ENCODE data around the gene TSTD2.
"Not testable (repeated sequence)": the region's sequence is repeated elsewhere in the genome, so short reads cannot be mapped to it uniquely, and the experiment has no call there.

TSTD2 gene

DNA sequence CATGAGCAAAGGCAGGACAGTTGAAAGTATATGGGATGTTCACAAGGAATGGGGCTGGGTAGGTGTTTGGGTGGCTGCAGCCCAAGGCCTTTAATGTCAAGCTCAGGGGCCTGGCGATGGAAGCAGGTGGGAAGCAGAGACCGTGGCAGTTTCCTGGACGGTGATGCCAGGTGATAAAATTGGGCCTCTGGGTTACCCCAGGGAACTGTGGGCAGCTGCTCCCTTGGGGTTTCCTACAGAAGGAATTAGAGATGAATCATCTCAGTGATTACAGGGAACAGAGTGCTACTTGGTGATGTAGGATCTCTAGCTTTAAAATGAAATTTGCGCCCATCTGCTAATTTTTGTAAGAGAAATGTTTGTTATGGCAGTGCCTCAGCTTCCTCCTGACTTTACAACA lies 39.2 kb downstream of the TSTD2 start:
- CTCF ChIA-PET, result interaction anchor here (0.7 to 1.9 kb wide), 3 partner anchors 125 to 737 kb away, joined by 4 read pairs; no protein-coding TSS in a partner anchor
- H3K4me3 Mint-ChIP-seq, result no peak overlapping the region
- no peaks in the 10 kb centered on the region for H3K36me3 Mint-ChIP-seq

DNA sequence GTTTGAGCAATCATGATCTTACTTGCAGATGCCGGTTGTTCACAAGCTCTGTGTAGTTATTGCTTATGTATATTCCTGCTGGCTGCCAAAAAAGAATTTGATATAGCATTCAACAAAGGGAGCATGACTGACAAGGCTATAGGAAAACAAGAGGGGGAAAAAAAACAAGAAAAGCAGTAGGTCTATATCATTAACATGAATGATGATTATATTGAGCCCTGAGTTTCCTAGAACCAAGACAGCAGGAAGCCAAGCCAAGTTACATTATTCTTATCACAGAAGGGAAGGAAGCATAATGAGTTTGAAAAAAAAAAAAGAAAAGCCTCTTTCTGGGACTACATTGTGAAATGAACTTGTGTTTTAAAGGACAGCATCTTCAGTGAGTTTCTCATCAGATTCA lies 41.0 kb downstream of the TSTD2 start:
- Mint-ChIP-seq H3K4me1 (no peaks in the 10 kb centered on the region), H3K36me3 (no peaks in the 10 kb centered on the region), H3K9me3 (no peaks in the 10 kb centered on the region), H3K27ac (no peak overlapping the region), H3K4me3 (no peak overlapping the region), H3K27me3 (no peaks in the 10 kb centered on the region)
- no peak for DNase-seq
- CTCF ChIA-PET, result no interaction called here

More for the DNA sequence above, 39.2 kb downstream of the TSTD2 start:
- H3K27me3 Mint-ChIP-seq, result no peaks in the 10 kb centered on the region
- peaks cover 8% of the 10 kb centered on the region for H3K4me1 Mint-ChIP-seq
- no peak for DNase-seq
- no peak overlapping the region for H3K27ac Mint-ChIP-seq
- H3K9me3 Mint-ChIP-seq, result no peaks in the 10 kb centered on the region

DNA sequence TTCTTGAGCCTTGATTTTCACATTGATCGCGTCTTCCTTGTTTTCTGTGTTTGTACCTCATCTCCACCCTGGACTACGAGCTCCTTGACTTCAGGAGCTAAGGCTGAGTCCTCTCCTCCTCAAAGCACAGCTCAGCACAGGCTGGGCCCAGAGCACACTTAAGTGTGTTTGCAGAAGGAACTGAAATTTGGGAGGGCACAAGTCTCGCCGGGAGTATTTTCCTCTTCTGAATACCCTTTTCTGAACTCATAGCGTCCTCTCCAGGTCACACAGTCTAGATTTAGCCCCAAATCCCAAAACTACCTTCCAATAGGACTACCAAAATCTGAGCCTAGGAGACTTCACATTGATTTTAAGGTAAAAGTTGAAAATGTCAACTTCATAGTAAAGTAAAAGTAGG lies 41.6 kb downstream of the TSTD2 start:
- DNase-seq, result no peak
- H3K9me3 Mint-ChIP-seq, result peaks cover 3% of the 10 kb centered on the region
- no peaks in the 10 kb centered on the region for H3K27me3 Mint-ChIP-seq
- CTCF ChIA-PET, result no interaction called here
- no peak overlapping the region for H3K27ac Mint-ChIP-seq
- no peaks in the 10 kb centered on the region for H3K4me1 Mint-ChIP-seq
- no peak overlapping the region for H3K4me3 Mint-ChIP-seq
- no peaks in the 10 kb centered on the region for H3K36me3 Mint-ChIP-seq

DNA sequence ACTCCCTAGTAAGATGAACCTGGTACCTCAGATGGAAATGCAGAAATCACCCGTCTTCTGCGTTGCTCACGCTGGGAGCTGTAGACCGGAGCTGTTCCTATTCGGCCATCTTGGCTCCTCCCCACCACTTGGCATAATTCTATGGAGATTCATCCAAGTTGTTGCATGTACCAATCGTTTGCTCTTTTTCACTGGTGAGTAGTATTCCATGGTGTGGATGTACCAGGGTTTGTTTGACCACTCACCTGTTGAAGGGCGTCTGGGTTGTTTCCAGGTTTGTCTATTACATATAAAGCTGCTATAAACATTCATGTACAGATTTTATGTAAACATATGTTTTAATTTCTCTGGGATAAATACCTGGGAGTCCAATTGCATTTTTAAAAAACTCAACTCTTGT lies 46.3 kb downstream of the TSTD2 start:
- H3K4me1 Mint-ChIP-seq, DNase-seq, H3K27ac Mint-ChIP-seq, H3K36me3 Mint-ChIP-seq, H3K4me3 Mint-ChIP-seq, H3K9me3 Mint-ChIP-seq, H3K27me3 Mint-ChIP-seq: not testable (repeated sequence)
- CTCF ChIA-PET, result interaction anchor here (1.2 kb wide), 1 partner anchor 11 kb away, joined by 4 read pairs; no protein-coding TSS in a partner anchor

DNA sequence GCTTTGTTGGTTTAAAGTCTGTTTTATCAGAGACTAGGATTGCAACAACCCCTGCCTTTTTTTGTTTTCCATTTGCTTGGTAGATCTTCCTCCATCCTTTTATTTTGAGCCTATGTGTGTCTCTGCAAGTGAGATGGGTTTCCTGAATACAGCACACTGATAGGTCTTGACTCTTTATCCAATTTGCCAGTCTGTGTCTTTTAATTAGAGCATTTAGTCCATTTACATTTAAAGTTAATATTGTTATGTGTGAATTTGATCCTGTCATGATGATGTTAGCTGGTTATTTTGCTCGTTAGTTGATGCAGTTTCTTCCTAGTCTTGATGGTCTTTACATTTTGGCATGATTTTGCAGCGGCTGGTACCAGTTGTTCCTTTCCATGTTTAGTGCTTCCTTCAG lies 48.4 kb downstream of the TSTD2 start:
- H3K36me3 Mint-ChIP-seq, H3K27me3 Mint-ChIP-seq, H3K9me3 Mint-ChIP-seq, H3K4me3 Mint-ChIP-seq, H3K4me1 Mint-ChIP-seq, CTCF ChIA-PET, H3K27ac Mint-ChIP-seq, DNase-seq: not testable (repeated sequence)

DNA sequence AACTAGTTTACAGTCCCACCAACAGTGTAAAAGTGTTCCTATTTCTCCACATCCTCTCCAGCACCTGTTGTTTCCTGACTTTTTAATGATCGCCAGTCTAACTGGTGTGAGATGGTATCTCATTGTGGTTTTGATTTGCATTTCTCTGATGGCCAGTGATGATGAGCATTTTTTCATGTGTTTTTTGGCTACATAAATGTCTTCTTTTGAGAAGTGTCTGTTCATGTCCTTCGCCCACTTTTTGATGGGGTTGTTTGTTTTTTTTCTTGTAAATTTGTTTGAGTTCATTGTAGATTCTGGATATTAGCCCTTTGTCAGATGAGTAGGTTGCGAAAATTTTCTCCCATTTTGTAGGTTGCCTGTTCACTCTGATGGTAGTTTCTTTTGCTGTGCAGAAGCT lies 51.6 kb downstream of the TSTD2 start:
- H3K4me3 Mint-ChIP-seq, H3K4me1 Mint-ChIP-seq, H3K36me3 Mint-ChIP-seq, DNase-seq, CTCF ChIA-PET, H3K27ac Mint-ChIP-seq, H3K9me3 Mint-ChIP-seq, H3K27me3 Mint-ChIP-seq: not testable (repeated sequence)

DNA sequence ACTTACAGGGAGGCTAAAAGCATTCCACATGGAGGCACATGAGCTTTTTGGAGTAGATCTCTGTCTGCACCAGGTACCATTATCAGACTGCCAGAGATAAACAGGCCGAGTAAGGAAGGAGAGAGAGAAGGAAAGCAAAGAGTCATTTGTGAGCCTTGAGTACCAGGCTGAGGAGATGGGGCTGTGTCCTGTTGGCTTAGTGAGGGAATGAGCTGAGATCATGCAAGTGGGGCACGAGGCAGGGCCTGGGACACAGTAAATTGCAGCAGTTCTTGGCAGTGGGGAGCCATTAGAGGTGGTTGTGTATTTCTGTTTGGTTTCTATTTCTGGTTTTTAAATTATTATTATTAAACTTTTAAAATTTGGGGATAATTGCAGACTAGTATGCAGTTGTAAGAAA lies 53.3 kb downstream of the TSTD2 start:
- Mint-ChIP-seq H3K27ac (no peak overlapping the region), H3K4me3 (no peak overlapping the region), H3K4me1 (peaks cover 10% of the 10 kb centered on the region), H3K36me3 (no peaks in the 10 kb centered on the region), H3K27me3 (no peaks in the 10 kb centered on the region), H3K9me3 (no peaks in the 10 kb centered on the region)
- CTCF ChIA-PET, result interaction anchor here (0.6 kb wide), 1 partner anchor 17 kb away, joined by 3 read pairs; no protein-coding TSS in a partner anchor
- no peak for DNase-seq

DNA sequence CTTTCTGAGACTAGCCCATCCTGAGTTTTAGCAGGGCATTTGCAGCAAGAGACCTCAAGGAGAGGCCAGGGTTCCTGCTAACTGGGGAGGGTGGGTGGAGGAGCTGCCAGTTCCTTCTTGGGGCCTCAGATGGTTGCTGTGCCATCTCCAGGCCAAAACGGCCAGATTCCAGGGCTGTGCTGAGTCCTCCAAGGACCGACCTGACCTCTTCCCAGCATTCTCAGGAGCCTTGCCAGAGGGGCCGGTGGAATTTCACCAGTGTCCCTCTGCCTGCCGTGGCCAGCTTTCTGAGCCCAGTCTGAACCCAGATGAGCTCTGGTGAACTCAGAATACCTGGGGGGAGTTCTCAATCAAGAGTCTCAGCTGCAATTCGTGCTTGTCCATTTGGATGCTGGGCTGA lies 54.3 kb downstream of the TSTD2 start:
- Mint-ChIP-seq H3K4me1 (peaks cover 15% of the 10 kb centered on the region), H3K27me3 (no peaks in the 10 kb centered on the region), H3K36me3 (no peaks in the 10 kb centered on the region), H3K27ac (no peak overlapping the region), H3K9me3 (no peaks in the 10 kb centered on the region), H3K4me3 (no peak overlapping the region)
- DNase-seq, result no peak
- CTCF ChIA-PET, result no interaction called here

DNA sequence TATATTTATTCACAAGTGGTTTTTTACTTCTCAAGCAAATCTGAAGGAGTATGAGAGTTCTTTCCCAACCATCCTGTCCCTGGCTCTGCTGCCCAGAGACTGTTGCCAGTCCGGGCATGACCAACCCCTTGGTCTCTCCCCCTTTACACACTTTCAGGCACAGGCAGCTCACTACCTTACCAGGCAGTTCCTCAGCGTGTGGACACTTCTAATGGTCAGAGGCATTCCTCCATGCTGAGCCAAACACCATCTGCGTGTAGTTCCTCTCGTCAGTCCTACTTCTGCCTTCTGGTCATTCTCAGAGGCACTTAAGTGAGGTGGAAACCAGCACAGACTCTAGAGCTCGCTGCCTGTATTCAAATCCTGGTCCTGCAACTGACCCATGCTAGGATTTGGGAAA lies 56.1 kb downstream of the TSTD2 start:
- CTCF ChIA-PET, result interaction anchor here (1.3 kb wide), 1 partner anchor 22 kb away, joined by 4 read pairs; no protein-coding TSS in a partner anchor
- peaks cover 17% of the 10 kb centered on the region for H3K4me1 Mint-ChIP-seq
- H3K27ac Mint-ChIP-seq, result no peak overlapping the region
- H3K4me3 Mint-ChIP-seq, result no peak overlapping the region
- no peaks in the 10 kb centered on the region for H3K36me3 Mint-ChIP-seq
- H3K27me3 Mint-ChIP-seq, result peaks cover 2% of the 10 kb centered on the region
- no peak for DNase-seq
- H3K9me3 Mint-ChIP-seq, result no peaks in the 10 kb centered on the region

DNA sequence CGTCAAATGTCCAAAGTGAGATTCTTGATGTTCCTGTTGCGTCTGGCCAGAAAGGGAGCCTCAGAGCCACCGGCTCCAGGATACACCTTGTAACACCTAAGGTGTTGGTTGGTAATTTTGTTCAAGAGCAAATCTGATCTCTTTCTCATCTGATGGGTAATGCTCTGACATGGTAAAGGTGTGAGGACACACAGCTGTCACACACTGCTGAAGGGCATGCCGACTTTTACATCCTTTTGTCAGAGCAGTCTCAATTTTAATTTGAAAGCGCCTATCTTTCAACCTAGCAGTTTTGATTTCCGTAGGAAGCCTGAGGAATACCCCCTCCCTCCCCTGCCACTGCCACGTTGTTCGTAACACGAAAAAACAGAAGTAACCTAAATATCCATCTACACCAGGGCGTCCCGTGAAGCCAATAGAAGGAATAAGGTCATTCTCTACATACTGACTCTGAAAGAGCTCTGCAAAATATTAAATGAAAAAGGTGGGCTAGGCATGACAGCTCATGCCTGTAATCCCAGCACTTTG lies 57.4 kb downstream of the TSTD2 start:
- Mint-ChIP-seq H3K27ac (peak overlapping the region; percentile 19), H3K9me3 (no peaks in the 10 kb centered on the region), H3K27me3 (peaks cover 7% of the 10 kb centered on the region), H3K36me3 (no peaks in the 10 kb centered on the region), H3K4me1 (peaks cover 17% of the 10 kb centered on the region), H3K4me3 (peak overlapping the region; percentile 64)
- DNase-seq, result no peak
- CTCF ChIA-PET, result interaction anchor here (1.0 to 1.8 kb wide), 3 partner anchors 23 to 163 kb away, joined by 3 to 12 read pairs (median 5); no protein-coding TSS in a partner anchor

DNA sequence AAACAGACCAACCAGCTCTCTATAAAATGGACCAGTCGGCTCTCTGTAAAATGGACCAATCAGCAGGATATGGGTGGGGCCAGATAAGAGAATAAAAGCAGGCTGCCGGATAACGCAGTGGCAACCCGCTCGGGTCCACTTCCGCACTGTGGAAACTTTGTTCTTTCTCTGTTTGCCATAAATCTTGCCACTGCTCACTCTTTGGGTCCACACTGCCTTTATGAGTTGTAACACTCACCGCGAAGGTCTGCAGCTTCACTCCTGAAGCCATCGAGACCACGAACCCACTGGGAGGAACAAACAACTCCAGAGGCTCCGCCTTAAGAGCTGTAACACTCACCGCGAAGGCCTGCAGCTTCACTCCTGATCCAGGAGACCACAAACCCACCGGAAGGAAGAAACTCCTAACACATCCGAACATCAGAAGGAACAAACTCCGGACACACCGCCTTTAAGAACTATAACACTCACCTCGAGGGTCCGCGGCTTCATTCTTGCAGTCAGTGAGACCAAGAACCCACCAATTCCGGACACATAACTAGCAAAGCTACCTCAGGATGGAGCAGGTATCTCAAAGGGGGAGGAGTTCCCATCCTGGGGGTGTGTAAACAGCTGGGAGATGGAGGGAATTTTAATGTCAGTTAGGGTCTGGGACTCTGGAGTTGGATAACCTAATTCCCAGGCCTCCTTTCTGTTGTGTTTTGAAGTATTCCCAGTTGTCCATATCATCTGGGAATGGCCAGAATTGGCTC lies 58.1 kb downstream of the TSTD2 start:
- Mint-ChIP-seq H3K27me3 (peaks cover 11% of the 10 kb centered on the region), H3K27ac (peak overlapping the region; percentile 75), H3K4me3 (peak overlapping the region; percentile 64), H3K4me1 (peaks cover 17% of the 10 kb centered on the region)
- H3K9me3 Mint-ChIP-seq, H3K36me3 Mint-ChIP-seq: not testable (repeated sequence)
- CTCF ChIA-PET, result interaction anchor here (1.0 to 1.8 kb wide), 3 partner anchors 24 to 188 kb away, joined by 3 to 12 read pairs (median 4); no protein-coding TSS in a partner anchor
- DNase-seq, result peak; percentile 62

DNA sequence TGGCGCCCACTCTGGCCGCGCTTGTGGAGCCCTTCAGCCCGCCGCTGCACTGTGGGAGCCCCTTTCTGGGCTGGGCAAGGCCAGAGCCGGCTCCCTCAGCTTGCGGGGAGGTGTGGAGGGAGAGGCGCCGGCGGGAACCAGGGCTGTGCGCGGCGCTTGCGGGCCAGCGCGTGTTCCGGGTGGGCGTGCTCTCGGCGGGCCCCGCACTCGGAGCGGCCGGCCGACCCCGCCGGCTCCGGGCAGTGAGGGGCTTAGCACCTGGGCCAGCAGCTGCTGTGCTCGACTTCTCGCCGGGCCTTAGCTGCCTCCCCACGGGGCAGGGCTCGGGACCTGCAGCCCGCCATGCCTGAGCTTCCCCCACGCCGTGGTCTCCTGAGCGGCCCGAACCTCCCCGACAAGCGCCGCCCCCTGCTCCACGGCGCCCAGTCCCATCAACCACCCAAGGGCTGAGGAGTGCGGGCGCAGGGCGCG lies 59.0 kb downstream of the TSTD2 start:
- H3K27ac Mint-ChIP-seq, H3K4me3 Mint-ChIP-seq, DNase-seq, H3K36me3 Mint-ChIP-seq, H3K9me3 Mint-ChIP-seq: not testable (repeated sequence)
- CTCF ChIA-PET, result interaction anchor here (1.5 to 1.8 kb wide), 2 partner anchors 25 to 187 kb away, joined by 4 to 12 read pairs; no protein-coding TSS in a partner anchor
- Mint-ChIP-seq H3K27me3 (peaks cover 12% of the 10 kb centered on the region), H3K4me1 (peaks cover 17% of the 10 kb centered on the region)

DNA sequence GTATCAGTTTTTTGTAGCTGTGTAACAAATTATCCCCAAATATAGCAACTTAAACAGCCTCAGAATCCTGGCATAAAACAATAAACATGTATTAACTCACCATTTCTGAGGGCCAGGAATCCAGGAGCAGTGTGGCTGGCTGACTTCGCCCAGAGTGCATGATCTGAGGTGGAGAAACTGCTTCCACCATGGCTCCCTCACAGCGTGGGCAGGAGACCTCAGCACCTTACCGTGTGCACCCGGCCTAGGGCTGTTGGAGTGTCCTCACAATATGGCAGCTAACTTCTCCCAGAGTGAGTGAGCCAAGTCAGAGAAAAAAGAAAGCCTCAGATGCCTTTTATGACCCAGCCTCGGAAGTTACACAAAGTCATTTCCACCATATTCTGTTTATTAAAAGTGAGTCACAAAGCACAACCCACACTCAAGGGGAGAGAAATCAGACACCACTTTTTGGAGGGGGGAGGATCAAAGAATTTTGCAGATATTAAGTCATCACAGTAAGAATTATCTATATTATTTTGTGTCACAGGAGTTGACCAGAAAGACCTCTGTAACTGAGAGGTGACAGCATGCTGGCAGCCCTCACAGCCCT lies 59.6 kb downstream of the TSTD2 start:
- no peaks in the 10 kb centered on the region for H3K36me3 Mint-ChIP-seq
- no peak overlapping the region for H3K27ac Mint-ChIP-seq
- H3K4me3 Mint-ChIP-seq, result no peak overlapping the region
- no peaks in the 10 kb centered on the region for H3K9me3 Mint-ChIP-seq
- CTCF ChIA-PET, result interaction anchor here (1.5 to 1.8 kb wide), 2 partner anchors 25 kb away, joined by 3 to 12 read pairs; no protein-coding TSS in a partner anchor
- DNase-seq, result no peak
- peaks cover 12% of the 10 kb centered on the region for H3K27me3 Mint-ChIP-seq
- H3K4me1 Mint-ChIP-seq, result peaks cover 17% of the 10 kb centered on the region

DNA sequence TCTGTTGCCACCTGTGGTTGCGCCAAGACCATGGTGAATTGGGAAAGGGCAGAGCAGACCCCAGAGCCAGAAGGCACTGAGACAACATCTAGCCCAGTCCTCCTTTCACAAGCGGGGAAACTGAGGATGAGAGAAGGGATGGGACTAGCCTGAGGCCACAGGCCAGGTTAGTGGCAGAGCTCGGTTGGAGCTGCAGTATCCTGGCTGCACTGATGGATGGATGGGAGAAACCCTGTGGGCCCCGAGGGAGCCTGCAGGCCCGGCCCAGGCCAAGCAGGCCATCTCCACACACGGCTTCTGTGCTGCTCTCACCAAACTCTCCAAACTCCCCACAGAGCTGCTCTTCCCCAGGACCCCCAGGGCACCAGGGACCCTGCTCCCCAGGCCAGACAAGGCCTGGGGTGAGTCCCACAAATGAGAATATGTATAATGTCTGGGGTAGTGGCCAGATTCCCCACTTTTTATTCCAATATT lies 60.2 kb downstream of the TSTD2 start:
- peaks cover 17% of the 10 kb centered on the region for H3K4me1 Mint-ChIP-seq
- H3K27me3 Mint-ChIP-seq, result peaks cover 17% of the 10 kb centered on the region
- H3K9me3 Mint-ChIP-seq, result no peaks in the 10 kb centered on the region
- DNase-seq, result no peak
- CTCF ChIA-PET, result interaction anchor here (1.5 kb wide), 1 partner anchor 26 kb away, joined by 3 read pairs; no protein-coding TSS in a partner anchor
- H3K27ac Mint-ChIP-seq, result no peak overlapping the region
- no peak overlapping the region for H3K4me3 Mint-ChIP-seq
- H3K36me3 Mint-ChIP-seq, result no peaks in the 10 kb centered on the region

Measured in activated naive CD4-positive, alpha-beta T cell treated with anti-CD3 and anti-CD28 coated beads, Interleukin-2, amount 10 ng/mL, durations not matched to agents 7 days and 5 days (primary cell).